Activated T-helper 17 cell treated with anti-CD3 and anti-CD28 coated beads, Interleukin-2, amount 50 U/mL, for 72 hours (primary cell): ENCODE results near the gene OXGR1. TPM values are rescaled to one million over a fixed set of nuclear protein-coding genes. Genes with fewer than 3 reads are reported as not detected.
A peak's percentile ranks its signal among the peaks of the same experiment; 100 is the strongest.

Source experiments
- ATAC-seq: fragments of 150-1000 bp; cut with Tn5 transposase; replicated peaks from 2 replicates; pipeline ENCODE4 v1.10.0; 2021; ENCODE audit warnings: mild to moderate bottlenecking, moderate library complexity
- H3K27ac Mint-ChIP-seq: one replicate; pipeline ENCODE4 v1.8.0; 2022; ENCODE audit warnings: mixed read lengths
- H3K27me3 Mint-ChIP-seq: one replicate; pipeline ENCODE4 v1.8.0; 2022; ENCODE audit warnings: mixed read lengths
- H3K36me3 Mint-ChIP-seq: one replicate; pipeline ENCODE4 v1.8.0; 2022; ENCODE audit warnings: low read depth, mild to moderate bottlenecking, mixed read lengths
- H3K4me1 Mint-ChIP-seq: one replicate; pipeline ENCODE4 v1.8.0; 2022; ENCODE audit warnings: mixed read lengths
- H3K4me3 Mint-ChIP-seq: one replicate; pipeline ENCODE4 v1.8.0; 2022; ENCODE audit warnings: mild to moderate bottlenecking, mixed read lengths
- H3K9me3 Mint-ChIP-seq: one replicate; pipeline ENCODE4 v1.8.0; 2022; ENCODE audit warnings: mixed read lengths
- total RNA-seq, 2 donors: library from RNA; stranded (reverse); gene quantifications; one replicate each; pipeline ENCODE4 v1.2.3, GENCODE V29; 2022

OXGR1 gene
- total RNA-seq, 2 donors from 2014 or later = not detected

- no peak overlapping the region for H3K27ac Mint-ChIP-seq
- peaks cover 5% of the 10 kb centered on the region for H3K4me1 Mint-ChIP-seq
- H3K9me3 Mint-ChIP-seq = peaks cover 4% of the 10 kb centered on the region
- no peak overlapping the region for H3K4me3 Mint-ChIP-seq
- H3K27me3 Mint-ChIP-seq = peaks cover 38% of the 10 kb centered on the region
- no peaks in the 10 kb centered on the region for H3K36me3 Mint-ChIP-seq
- ATAC-seq = no peak
Measured at GRCh38 chr13:97017322-97017721, 23.0 kb upstream of the OXGR1 start.

DNA sequence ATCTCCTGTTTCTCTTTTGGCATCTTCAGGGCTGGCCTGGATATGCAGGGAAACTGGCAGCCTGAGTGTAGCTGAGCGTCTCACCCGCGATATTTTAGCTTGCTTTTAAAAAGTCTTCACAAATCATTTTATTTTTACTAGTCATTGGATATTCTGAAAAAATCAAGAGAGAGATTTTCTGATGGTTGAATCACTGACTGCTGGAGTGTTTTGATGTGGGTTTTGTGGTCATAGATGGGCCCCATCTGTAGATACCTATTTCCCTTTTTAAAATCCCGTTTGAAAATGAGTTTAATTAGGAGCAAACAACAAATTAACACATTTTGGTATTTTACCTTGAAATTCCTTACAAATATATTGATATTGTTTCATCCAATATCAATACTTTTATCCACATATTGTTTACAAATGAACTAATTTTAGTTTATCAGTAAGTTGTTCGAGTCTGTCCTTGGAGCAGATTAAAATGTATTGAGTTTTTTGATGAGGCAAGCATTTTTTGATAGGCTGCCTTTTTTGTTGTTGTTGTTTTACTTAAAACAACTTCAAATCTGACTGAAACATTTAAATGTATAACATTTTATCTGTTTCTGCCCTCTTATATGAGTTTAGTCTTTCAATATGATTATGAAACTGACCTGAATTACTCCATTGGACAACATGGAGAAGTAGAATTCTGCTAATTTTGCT is 21.5 kb upstream of the OXGR1 start:
- Mint-ChIP-seq H3K27ac (no peak overlapping the region), H3K27me3 (peaks cover 36% of the 10 kb centered on the region), H3K4me3 (peak overlapping the region; percentile 15), H3K36me3 (no peaks in the 10 kb centered on the region), H3K4me1 (peaks cover 5% of the 10 kb centered on the region), H3K9me3 (peaks cover 4% of the 10 kb centered on the region)
- peak; percentile 35 for ATAC-seq

DNA sequence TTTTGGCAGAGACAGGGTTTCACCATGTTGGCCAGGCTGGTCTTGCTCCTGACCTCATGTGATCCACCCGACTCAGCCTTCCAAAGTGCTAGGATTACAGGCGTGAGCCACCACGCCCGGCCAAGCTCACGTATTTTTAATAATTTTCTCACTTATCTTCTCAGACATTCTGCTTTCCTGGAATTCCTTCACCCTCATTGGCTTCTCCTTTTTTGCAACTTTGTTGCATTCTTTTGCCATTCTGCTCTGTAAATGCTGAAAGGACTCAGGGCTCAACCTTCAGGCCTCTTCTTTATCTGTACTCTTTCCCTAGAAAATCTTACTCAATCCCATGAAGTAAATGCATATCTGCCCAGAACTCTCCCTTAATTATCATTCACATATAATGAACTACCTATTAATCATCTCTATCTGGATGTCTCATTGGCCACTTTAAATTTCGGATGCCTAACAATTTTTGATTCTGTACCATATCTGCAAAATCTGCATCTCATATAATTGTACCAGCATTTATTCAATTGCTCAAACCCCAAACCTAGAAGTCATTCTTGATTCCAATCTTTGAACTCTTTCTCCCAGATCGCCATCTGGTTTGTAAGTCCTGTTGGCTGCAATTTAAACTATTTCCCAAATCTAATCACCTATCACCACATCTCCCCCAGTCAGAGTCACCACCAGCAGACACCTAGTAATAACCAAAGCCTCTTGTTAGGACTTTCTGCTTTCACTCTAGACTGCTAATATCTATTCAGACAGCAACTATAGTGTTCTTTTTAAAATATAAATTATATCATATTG is 18.2 kb upstream of the OXGR1 start:
- Mint-ChIP-seq H3K36me3 (no peaks in the 10 kb centered on the region), H3K27me3 (peaks cover 32% of the 10 kb centered on the region), H3K9me3 (peaks cover 4% of the 10 kb centered on the region), H3K27ac (no peak overlapping the region), H3K4me1 (peaks cover 5% of the 10 kb centered on the region), H3K4me3 (no peak overlapping the region)
- no peak for ATAC-seq

DNA sequence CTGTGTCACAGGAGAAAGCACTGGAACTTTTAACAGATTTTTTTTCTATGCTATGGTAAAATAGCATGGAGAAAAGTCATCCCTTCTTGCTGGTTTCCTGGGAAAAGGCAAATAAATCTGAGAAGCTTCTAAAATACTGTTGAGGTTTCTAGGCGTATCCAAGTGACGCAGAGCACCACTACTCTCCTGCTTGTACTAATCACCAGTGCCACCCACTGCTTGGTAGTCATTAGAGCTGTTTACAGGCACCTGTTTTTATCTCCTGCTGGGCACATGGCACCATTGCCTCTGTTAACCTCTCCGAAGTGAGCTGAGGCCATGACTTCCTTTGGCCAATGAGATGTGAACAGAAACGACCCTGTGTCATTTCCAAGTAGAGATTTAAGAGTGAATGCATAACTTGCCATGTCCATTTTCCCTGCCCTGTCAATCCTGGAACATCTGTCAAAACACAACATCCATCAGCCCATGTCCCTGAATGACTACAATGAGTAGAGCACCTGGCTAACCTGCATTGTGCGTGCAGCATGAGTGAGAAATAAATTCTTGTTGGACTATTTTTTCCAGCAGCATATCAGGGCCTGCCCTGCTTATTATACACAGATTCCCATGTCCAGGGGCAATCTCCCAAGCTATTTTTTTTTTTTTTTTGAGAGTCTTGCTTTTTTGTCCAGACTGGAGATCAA is 17.3 kb upstream of the OXGR1 start:
- H3K4me3 Mint-ChIP-seq = no peak overlapping the region
- peaks cover 5% of the 10 kb centered on the region for H3K4me1 Mint-ChIP-seq
- no peak overlapping the region for H3K27ac Mint-ChIP-seq
- H3K9me3 Mint-ChIP-seq = peaks cover 4% of the 10 kb centered on the region
- peaks cover 32% of the 10 kb centered on the region for H3K27me3 Mint-ChIP-seq
- H3K36me3 Mint-ChIP-seq = no peaks in the 10 kb centered on the region
- ATAC-seq = no peak

DNA sequence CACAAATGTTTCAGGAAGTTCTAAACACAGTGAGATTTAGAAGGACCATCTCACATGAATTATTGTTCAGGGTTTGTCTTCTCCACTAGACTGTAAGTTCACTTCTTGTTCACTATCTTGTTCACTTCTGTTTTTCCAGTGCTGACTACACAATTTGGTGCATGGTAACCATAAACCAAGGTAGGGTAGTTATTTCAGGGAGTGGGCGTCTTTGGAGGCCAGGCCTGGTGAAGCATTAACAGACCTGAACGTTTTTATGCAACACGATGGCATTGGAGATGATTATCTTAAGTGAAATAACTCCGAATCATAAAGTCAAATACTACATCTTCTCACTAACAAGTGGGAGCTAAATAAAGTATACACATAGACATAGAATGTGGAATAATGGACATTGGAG is 14.4 kb upstream of the OXGR1 start:
- Mint-ChIP-seq H3K27me3 (peaks cover 20% of the 10 kb centered on the region), H3K4me3 (no peak overlapping the region), H3K9me3 (no peaks in the 10 kb centered on the region), H3K27ac (no peak overlapping the region), H3K36me3 (no peaks in the 10 kb centered on the region), H3K4me1 (no peaks in the 10 kb centered on the region)
- no peak for ATAC-seq

- no peak overlapping the region for H3K27ac Mint-ChIP-seq
- no peaks in the 10 kb centered on the region for H3K4me1 Mint-ChIP-seq
- peaks cover 17% of the 10 kb centered on the region for H3K27me3 Mint-ChIP-seq
- no peaks in the 10 kb centered on the region for H3K9me3 Mint-ChIP-seq
- H3K4me3 Mint-ChIP-seq = no peak overlapping the region
- no peaks in the 10 kb centered on the region for H3K36me3 Mint-ChIP-seq
- no peak for ATAC-seq
Measured at GRCh38 chr13:97005625-97006262, 11.5 kb upstream of the OXGR1 start.

GRCh38 chr13:97004886-97005285 is 10.6 kb upstream of the OXGR1 start:
- no peak overlapping the region for H3K27ac Mint-ChIP-seq
- no peaks in the 10 kb centered on the region for H3K36me3 Mint-ChIP-seq
- H3K27me3 Mint-ChIP-seq = peaks cover 19% of the 10 kb centered on the region
- no peaks in the 10 kb centered on the region for H3K9me3 Mint-ChIP-seq
- H3K4me3 Mint-ChIP-seq = no peak overlapping the region
- ATAC-seq = no peak
- H3K4me1 Mint-ChIP-seq = no peaks in the 10 kb centered on the region

DNA sequence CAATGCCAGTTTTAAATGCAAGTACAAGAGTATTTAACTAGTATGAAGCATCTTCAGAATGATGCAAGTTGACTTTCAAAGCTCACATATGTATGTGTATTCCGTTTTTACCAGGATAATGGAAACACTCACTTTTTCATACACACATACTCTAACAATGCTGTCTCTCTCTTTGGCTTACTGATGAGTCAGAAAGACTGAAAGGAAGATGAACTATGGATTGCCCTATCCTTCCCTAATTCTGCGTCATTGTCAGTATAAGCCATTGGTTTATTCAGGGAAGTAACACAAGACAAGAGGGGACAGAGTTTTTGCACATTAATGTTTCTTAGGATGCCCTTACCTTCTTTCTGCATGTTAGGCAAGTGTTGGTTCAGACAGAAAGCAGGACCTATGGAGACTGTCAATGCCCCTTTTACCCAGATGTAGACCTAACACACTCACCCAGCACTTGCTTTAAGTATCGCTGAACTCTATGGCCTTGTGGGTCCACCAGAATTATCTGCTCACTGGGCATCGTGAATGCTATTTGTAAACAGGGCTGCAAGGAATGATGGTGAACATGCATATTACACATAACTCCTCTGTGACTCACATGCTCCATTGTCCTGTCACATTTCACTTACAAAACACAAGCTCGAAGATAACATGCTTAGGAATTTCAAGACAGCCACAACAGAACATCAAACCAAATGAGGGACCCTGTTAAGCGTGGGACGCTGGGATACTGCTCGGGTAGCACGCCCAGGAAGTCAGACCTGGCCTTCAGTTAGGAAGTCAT is 10.0 kb upstream of the OXGR1 start:
- H3K4me3 Mint-ChIP-seq = no peak overlapping the region
- H3K27me3 Mint-ChIP-seq = peaks cover 21% of the 10 kb centered on the region
- no peak overlapping the region for H3K27ac Mint-ChIP-seq
- H3K36me3 Mint-ChIP-seq = no peaks in the 10 kb centered on the region
- no peaks in the 10 kb centered on the region for H3K9me3 Mint-ChIP-seq
- H3K4me1 Mint-ChIP-seq = no peaks in the 10 kb centered on the region
- ATAC-seq = no peak

GRCh38 chr13:97003071-97003470 is 8.8 kb upstream of the OXGR1 start:
- H3K4me3 Mint-ChIP-seq = no peak overlapping the region
- peaks cover 22% of the 10 kb centered on the region for H3K27me3 Mint-ChIP-seq
- no peaks in the 10 kb centered on the region for H3K9me3 Mint-ChIP-seq
- no peak overlapping the region for H3K27ac Mint-ChIP-seq
- H3K36me3 Mint-ChIP-seq = no peaks in the 10 kb centered on the region
- no peaks in the 10 kb centered on the region for H3K4me1 Mint-ChIP-seq
- ATAC-seq = peak; percentile 71

DNA sequence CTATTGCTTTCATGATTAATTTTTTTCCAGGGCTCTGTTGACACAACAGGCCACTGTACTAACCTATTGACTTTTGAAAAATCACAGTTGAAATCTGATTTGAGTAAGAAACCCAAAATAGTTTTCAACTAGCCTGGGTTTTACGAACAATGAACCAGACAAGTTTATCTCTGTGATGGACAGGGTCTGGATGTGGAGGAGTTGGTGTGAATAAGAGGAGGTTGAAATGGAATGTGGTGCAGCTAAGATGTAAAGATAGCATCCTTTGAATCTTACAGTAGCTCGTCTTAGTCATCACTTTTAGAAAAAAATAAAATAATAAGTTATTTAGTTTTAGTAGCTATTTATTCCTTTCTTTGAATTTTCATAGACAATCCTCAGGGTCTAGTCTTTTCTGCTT is 8.3 kb upstream of the OXGR1 start:
- Mint-ChIP-seq H3K27ac (no peak overlapping the region), H3K4me1 (no peaks in the 10 kb centered on the region), H3K9me3 (no peaks in the 10 kb centered on the region), H3K27me3 (peaks cover 27% of the 10 kb centered on the region), H3K36me3 (no peaks in the 10 kb centered on the region), H3K4me3 (no peak overlapping the region)
- ATAC-seq = no peak

DNA sequence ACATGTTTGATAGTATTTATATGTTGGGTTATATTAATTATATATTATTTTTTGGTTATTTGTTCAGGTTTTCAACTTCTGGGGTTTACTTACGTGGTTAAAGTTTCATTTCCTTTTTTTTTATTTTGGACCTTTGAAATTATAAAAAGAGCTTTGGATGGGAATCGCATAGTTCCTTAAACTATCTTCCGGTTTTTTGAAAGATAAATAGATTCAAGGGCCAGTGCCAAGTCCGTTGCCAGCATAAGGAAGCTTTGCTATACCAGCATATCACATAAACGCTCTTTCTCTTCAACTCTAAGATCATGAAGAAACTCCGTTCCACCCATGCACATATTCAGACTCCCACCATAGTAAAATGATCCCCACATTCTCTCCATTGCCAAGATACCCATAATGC is 7.4 kb upstream of the OXGR1 start:
- no peaks in the 10 kb centered on the region for H3K4me1 Mint-ChIP-seq
- peaks cover 31% of the 10 kb centered on the region for H3K27me3 Mint-ChIP-seq
- no peak for ATAC-seq
- H3K36me3 Mint-ChIP-seq = no peaks in the 10 kb centered on the region
- H3K9me3 Mint-ChIP-seq = no peaks in the 10 kb centered on the region
- no peak overlapping the region for H3K27ac Mint-ChIP-seq
- H3K4me3 Mint-ChIP-seq = no peak overlapping the region

GRCh38 chr13:97000295-97000925 is 6.1 kb upstream of the OXGR1 start:
- no peaks in the 10 kb centered on the region for H3K4me1 Mint-ChIP-seq
- no peak for ATAC-seq
- H3K9me3 Mint-ChIP-seq = no peaks in the 10 kb centered on the region
- H3K4me3 Mint-ChIP-seq = no peak overlapping the region
- peaks cover 37% of the 10 kb centered on the region for H3K27me3 Mint-ChIP-seq
- H3K36me3 Mint-ChIP-seq = no peaks in the 10 kb centered on the region
- H3K27ac Mint-ChIP-seq = no peak overlapping the region

DNA sequence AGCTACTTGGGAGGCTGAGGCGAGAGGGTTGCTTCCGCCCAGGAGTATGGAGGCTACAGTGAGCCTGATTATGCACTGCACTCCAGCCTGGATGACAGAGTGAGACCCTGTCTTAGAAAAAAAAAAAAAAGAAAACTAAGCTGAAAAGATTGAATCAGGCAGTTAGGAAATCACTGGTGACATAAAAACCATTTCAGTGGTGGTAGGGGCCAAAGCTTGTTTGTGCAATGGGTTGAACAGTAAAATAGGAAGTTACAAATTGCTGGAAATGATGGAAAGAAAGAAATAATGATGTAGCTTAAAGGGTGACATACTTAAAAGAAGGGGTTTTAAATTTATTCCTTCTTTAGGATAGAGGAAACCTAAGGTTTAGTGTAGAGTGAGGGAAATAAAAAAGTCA is 4.8 kb upstream of the OXGR1 start:
- Mint-ChIP-seq H3K4me1 (no peaks in the 10 kb centered on the region), H3K36me3 (no peaks in the 10 kb centered on the region), H3K27ac (no peak overlapping the region), H3K9me3 (no peaks in the 10 kb centered on the region), H3K4me3 (no peak overlapping the region), H3K27me3 (peaks cover 47% of the 10 kb centered on the region)
- no peak for ATAC-seq
